ENCODE measurements around the gene GOT1. TPM values are rescaled to one million over a fixed set of nuclear protein-coding genes. Genes with fewer than 3 reads are reported as not detected.

GOT1 gene
- total RNA-seq, 2 donors from 2014 or later = 12.3 to 14.3 TPM

DNA sequence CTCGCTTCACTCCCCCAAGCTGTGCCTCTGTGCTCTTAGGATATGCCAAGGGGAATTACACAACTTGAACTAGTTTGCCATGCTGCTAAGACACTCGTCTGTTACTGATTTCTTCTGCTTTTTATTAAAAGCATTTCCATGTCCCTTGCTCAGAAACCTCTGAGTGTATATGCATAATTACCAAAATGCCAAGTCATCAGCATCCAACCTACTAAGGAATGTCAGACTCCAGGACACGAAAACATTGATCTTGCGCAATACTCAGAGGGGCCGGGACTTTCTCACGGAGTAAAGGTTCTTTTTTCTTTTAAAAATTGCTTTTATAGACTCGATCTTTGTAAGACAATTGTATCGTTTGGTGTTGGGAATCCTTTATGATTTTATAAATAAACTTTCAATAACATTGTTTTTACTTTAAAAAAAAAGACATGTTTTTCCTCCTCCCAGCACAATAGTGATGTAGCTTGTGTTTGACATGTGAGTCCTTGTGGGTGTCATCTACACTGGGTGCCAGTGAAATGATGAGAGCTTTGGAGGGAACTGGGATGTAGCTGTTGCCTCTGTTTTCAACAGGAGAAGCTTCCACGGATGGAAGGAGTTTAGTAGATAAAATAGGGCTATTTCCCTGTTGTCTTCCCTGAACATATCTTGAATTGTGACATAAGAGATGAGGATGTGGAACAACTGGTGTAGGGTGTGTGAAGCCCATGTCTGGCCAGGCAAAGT lies 57.7 kb downstream of the GOT1 start:
- H3K9me3 ChIP-seq = no peaks in the 10 kb centered on the region
- H3K27me3 ChIP-seq (replicated peaks; ENCODE audit: insufficient read depth) = no peaks in the 10 kb centered on the region
- H3K4me3 ChIP-seq = no peak overlapping the region
- DNase-seq (ENCODE audit: low spot score) (no peak), ATAC-seq (ENCODE audit: insufficient number of reproducible peaks, low FRiP score, low read depth) (no peak)
- H3K27ac ChIP-seq = no peak overlapping the region
- H3K4me1 ChIP-seq (ENCODE audit: control insufficient read depth in 1 of 2, low read depth in 2 of 2) = no peaks in the 10 kb centered on the region
- no peaks in the 10 kb centered on the region for H3K36me3 ChIP-seq
- TF ChIP-seq CTCF (IDR thresholded peaks at IDR 0.05) = no peak

GRCh38 chr10:99370993-99371392 lies 59.4 kb downstream of the GOT1 start:
- no peaks in the 10 kb centered on the region for H3K36me3 ChIP-seq
- no peak overlapping the region for H3K4me3 ChIP-seq
- H3K27me3 ChIP-seq (replicated peaks; ENCODE audit: insufficient read depth) = no peaks in the 10 kb centered on the region
- no peak overlapping the region for H3K27ac ChIP-seq
- no peaks in the 10 kb centered on the region for H3K4me1 ChIP-seq (ENCODE audit: control insufficient read depth in 1 of 2, low read depth in 2 of 2)
- no peaks in the 10 kb centered on the region for H3K9me3 ChIP-seq
- DNase-seq (ENCODE audit: low spot score) (no peak), ATAC-seq (ENCODE audit: insufficient number of reproducible peaks, low FRiP score, low read depth) (no peak)
- no peak for TF ChIP-seq CTCF (IDR thresholded peaks at IDR 0.05)

DNA sequence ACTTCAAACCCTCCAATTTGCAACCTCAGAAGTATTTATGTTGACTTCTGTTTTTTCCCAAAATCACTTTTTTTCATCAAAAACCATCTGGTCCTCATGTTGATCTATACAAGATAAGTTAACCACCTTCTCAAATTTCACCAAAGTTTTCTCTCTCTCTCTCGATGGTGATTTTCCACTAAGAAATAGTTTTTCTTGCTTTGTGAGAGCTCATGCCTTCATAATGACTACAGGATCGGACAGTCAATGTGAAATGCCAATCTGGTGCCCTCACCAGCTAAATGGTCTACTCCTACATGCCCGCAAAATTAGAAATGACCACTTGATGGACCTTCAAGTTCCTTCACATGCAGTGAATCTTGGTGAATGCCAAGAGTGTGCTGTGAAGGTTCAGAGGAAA lies 60.9 kb downstream of the GOT1 start:
- no peaks in the 10 kb centered on the region for H3K36me3 ChIP-seq
- no peaks in the 10 kb centered on the region for H3K9me3 ChIP-seq
- H3K4me3 ChIP-seq = no peak overlapping the region
- ATAC-seq (ENCODE audit: insufficient number of reproducible peaks, low FRiP score, low read depth) = no peak
- no peak for DNase-seq (ENCODE audit: low spot score)
- H3K27ac ChIP-seq = no peak overlapping the region
- no peak for TF ChIP-seq CTCF (IDR thresholded peaks at IDR 0.05)
- H3K4me1 ChIP-seq (ENCODE audit: control insufficient read depth in 1 of 2, low read depth in 2 of 2) = no peaks in the 10 kb centered on the region
- H3K27me3 ChIP-seq (replicated peaks; ENCODE audit: insufficient read depth) = no peaks in the 10 kb centered on the region

- no peak for TF ChIP-seq CTCF (IDR thresholded peaks at IDR 0.05)
- Histone ChIP-seq H3K36me3 (no peaks in the 10 kb centered on the region), H3K4me1 (ENCODE audit: control insufficient read depth in 1 of 2, low read depth in 2 of 2) (no peaks in the 10 kb centered on the region), H3K9me3 (no peaks in the 10 kb centered on the region), H3K27me3 (replicated peaks; ENCODE audit: insufficient read depth) (no peaks in the 10 kb centered on the region), H3K4me3 (no peak overlapping the region), H3K27ac (no peak overlapping the region)
- ATAC-seq (ENCODE audit: insufficient number of reproducible peaks, low FRiP score, low read depth) = no peak
- DNase-seq (ENCODE audit: low spot score) = no peak
Measured at GRCh38 chr10:99369126-99369525, 61.3 kb downstream of the GOT1 start.

DNA sequence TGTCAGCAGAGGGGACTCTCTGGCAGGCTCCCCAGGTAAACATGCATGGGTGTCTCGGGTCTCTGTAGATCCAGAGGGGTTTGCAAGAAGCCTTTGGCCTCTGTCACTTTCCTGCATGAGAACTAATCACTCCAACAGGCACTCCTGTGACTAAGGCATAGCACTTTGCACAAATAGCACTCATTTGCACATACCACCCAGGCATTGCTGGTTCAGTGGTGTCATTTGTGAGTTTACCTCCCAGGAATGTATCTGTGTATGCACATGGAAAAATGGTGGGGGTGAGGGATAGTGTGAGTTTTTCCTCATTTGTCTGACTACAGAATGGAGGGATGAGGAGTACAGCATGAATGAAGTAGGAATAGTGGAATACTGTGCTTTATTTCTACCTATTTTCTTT lies 61.8 kb downstream of the GOT1 start:
- Histone ChIP-seq H3K9me3 (no peaks in the 10 kb centered on the region), H3K27me3 (replicated peaks; ENCODE audit: insufficient read depth) (no peaks in the 10 kb centered on the region), H3K36me3 (no peaks in the 10 kb centered on the region), H3K4me1 (ENCODE audit: control insufficient read depth in 1 of 2, low read depth in 2 of 2) (no peaks in the 10 kb centered on the region), H3K4me3 (no peak overlapping the region), H3K27ac (no peak overlapping the region)
- ATAC-seq (ENCODE audit: insufficient number of reproducible peaks, low FRiP score, low read depth) (no peak), DNase-seq (ENCODE audit: low spot score) (no peak)
- no peak for TF ChIP-seq CTCF (IDR thresholded peaks at IDR 0.05)
